ENCODE results near the gene POMC. TPM values are rescaled to one million over a fixed set of nuclear protein-coding genes. Genes with fewer than 3 reads are reported as not detected.

POMC gene
- total RNA-seq, 1 experiment from 2014 or later = not detected

DNA sequence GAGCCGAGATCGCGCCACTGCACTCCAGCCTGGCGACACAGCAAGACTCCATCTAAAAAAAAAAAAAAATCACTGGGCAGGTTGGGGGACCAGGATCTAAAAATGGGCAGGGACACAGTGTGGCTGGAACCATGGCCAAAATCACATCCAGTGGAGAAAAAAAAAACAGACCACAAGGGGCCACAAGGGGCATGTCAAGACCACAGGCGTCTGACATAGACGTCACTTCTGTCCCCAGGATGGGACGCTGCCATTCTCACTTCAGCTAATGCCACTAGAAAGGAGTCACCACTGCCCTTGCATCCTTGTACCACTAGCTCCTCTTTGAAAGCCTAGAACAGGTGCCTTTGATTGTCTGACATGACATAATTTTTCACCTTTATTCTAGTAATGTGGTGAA lies 2.5 kb upstream of the POMC start:
- no peak for TF ChIP-seq EZH2 (IDR thresholded peaks at IDR 0.05; ENCODE audit: low read depth)
- DNase-seq = no peak
- no peaks in the 10 kb centered on the region for H3K9me2 ChIP-seq (ENCODE audit: insufficient read depth)
- ChIA-PET CTCF (no interaction called here), POLR2A (ENCODE audit: unreplicated experiment) (no interaction called here)
- no peaks in the 10 kb centered on the region for H3F3A ChIP-seq (ENCODE audit: insufficient read depth, low read depth)
- H3K4me3 ChIP-seq = no peak overlapping the region
- BruUV-seq (replicated peaks) = no TSS peak
- intact Hi-C loops (cut with micrococcal nuclease; ENCODE audit: unreplicated experiment) = no loop called here
- H3K4me1 ChIP-seq (replicated peaks; ENCODE audit: insufficient read depth) = no peaks in the 10 kb centered on the region
- H3K27ac ChIP-seq = no peak overlapping the region
- H3K27me3 ChIP-seq (ENCODE audit: insufficient read depth, low read depth) = peaks cover 59% of the 10 kb centered on the region
- H3K9me3 ChIP-seq (ENCODE audit: insufficient read depth, low read depth) = no peaks in the 10 kb centered on the region
- no peak overlapping the region for H3K4me2 ChIP-seq
- no peaks in the 10 kb centered on the region for H3K36me3 ChIP-seq (ENCODE audit: low read depth)
- H4K20me1 ChIP-seq (ENCODE audit: insufficient read depth) = no peaks in the 10 kb centered on the region
- H3K79me2 ChIP-seq (ENCODE audit: low read depth) = no peaks in the 10 kb centered on the region
- H2AFZ ChIP-seq = no peak overlapping the region

DNA sequence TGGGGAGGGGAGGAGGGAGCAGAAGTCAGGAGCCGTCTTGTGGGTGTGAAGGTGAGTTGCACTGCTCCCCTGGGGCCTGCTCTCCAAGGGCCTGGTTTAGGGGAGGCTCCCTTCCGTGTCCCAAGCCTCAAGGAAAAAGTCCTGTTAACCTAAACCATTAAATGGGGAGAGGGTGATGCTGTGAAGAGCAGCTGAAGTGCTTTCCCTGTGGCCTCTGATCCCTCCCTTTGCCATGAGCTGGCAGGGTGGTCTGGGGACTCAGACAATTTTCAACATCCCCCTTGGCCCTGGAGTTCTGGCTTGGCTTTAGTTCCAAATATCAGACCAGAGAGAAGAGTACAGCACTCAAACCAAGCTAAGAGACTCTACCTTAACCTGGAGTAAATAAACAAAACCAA lies 692 bp upstream of the POMC start:
- H3K27me3 ChIP-seq (ENCODE audit: insufficient read depth, low read depth) = peaks cover 58% of the 10 kb centered on the region
- no peak for DNase-seq
- TF ChIP-seq EZH2 (IDR thresholded peaks at IDR 0.05; ENCODE audit: low read depth) = no peak
- TF ChIP-seq, protein P1, sequence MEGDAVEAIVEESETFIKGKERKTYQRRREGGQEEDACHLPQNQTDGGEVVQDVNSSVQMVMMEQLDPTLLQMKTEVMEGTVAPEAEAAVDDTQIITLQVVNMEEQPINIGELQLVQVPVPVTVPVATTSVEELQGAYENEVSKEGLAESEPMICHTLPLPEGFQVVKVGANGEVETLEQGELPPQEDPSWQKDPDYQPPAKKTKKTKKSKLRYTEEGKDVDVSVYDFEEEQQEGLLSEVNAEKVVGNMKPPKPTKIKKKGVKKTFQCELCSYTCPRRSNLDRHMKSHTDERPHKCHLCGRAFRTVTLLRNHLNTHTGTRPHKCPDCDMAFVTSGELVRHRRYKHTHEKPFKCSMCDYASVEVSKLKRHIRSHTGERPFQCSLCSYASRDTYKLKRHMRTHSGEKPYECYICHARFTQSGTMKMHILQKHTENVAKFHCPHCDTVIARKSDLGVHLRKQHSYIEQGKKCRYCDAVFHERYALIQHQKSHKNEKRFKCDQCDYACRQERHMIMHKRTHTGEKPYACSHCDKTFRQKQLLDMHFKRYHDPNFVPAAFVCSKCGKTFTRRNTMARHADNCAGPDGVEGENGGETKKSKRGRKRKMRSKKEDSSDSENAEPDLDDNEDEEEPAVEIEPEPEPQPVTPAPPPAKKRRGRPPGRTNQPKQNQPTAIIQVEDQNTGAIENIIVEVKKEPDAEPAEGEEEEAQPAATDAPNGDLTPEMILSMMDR (conservative IDR thresholded peaks at IDR 0.05) = no peak
- no peaks in the 10 kb centered on the region for H3K4me1 ChIP-seq (replicated peaks; ENCODE audit: insufficient read depth)
- no peaks in the 10 kb centered on the region for H3K36me3 ChIP-seq (ENCODE audit: low read depth)
- no peak overlapping the region for H3K4me2 ChIP-seq
- no peaks in the 10 kb centered on the region for H3K9me3 ChIP-seq (ENCODE audit: insufficient read depth, low read depth)
- H3K79me2 ChIP-seq (ENCODE audit: low read depth) = no peaks in the 10 kb centered on the region
- H3F3A ChIP-seq (ENCODE audit: insufficient read depth, low read depth) = no peaks in the 10 kb centered on the region
- intact Hi-C loops (cut with micrococcal nuclease; ENCODE audit: unreplicated experiment) = no loop called here
- H3K9me2 ChIP-seq (ENCODE audit: insufficient read depth) = no peaks in the 10 kb centered on the region
- BruUV-seq (replicated peaks) = no TSS peak
- ChIA-PET POLR2A (ENCODE audit: unreplicated experiment) (no interaction called here), CTCF (no interaction called here)
- no peak overlapping the region for H3K4me3 ChIP-seq
- H3K27ac ChIP-seq = no peak overlapping the region
- no peak overlapping the region for H2AFZ ChIP-seq
- H4K20me1 ChIP-seq (ENCODE audit: insufficient read depth) = no peaks in the 10 kb centered on the region

DNA sequence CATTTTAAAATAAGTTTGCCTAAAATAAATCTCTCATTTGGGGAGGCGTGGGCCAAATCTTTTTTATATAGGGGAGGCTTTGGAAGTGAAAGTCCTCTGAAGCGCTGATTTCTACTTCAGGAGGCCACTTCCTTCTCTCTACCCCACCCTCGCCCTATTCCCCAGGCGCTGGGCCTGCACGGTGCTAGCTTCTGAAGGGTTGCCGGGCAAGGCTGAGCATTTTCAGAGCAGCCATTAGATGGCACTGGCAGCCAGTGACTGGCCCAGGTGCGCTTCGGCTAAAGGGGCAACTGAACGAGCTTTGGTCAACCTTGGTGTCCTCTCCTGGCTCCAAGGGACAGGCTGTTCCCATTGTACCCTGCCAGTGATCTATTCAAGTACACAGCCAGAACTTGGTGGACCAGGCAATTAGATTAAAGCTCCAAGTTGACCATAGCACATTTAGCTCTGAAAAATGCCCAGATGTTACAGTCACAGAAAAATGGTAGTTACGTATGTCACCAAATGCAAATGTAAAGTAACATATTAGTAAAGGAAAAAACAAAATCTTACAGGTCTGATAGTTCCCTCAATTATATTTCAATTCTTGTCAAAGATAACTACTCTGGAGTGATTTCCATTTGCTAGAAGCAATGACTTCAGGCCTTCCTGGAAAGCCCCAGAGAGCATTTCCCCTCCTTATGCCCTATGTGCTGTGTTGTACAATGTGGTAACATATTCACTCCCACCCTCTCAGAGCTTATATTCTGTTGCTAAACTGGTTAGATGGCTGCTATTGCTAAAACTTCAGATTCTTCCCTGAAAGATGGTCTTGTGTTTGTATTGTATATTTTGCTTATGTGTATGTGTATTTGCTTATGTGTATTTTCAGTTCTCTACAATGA lies 2.1 kb downstream of the POMC start:
- CTCF ChIA-PET = interaction anchor here (0.7 to 1.7 kb wide), 2 partner anchors 31 to 498 kb away, joined by 3 to 9 read pairs; no protein-coding TSS in a partner anchor
- POLR2A ChIA-PET (ENCODE audit: unreplicated experiment) = no interaction called here
- intact Hi-C loops (cut with micrococcal nuclease; ENCODE audit: unreplicated experiment) = loop anchor here (1.0 to 2.0 kb wide), 2 partner anchors 30 to 401 kb away; no protein-coding TSS in a partner anchor

More for the DNA sequence above, 2.1 kb downstream of the POMC start:
- Histone ChIP-seq H3K27ac (no peak overlapping the region), H3K9me3 (ENCODE audit: insufficient read depth, low read depth) (no peaks in the 10 kb centered on the region), H3K4me1 (replicated peaks; ENCODE audit: insufficient read depth) (no peaks in the 10 kb centered on the region), H3K36me3 (ENCODE audit: low read depth) (no peaks in the 10 kb centered on the region), H3K4me3 (no peak overlapping the region), H3K9me2 (ENCODE audit: insufficient read depth) (no peaks in the 10 kb centered on the region), H3F3A (ENCODE audit: insufficient read depth, low read depth) (no peaks in the 10 kb centered on the region), H3K4me2 (no peak overlapping the region), H2AFZ (no peak overlapping the region), H3K79me2 (ENCODE audit: low read depth) (no peaks in the 10 kb centered on the region), H4K20me1 (ENCODE audit: insufficient read depth) (no peaks in the 10 kb centered on the region), H3K27me3 (ENCODE audit: insufficient read depth, low read depth) (peaks cover 63% of the 10 kb centered on the region)
- TF ChIP-seq, protein P1 (conservative IDR thresholded peaks at IDR 0.05) = peak; percentile 54; the same call in 1 of the 2 replicates
- TF ChIP-seq EZH2 (IDR thresholded peaks at IDR 0.05; ENCODE audit: low read depth) = no peak
- peak in 1 of 2 experiments; percentile 45 for DNase-seq
- BruUV-seq (replicated peaks) = no TSS peak

Data from PC-9 (cell line).